Mesendoderm (in vitro differentiated cells): Measurements from ENCODE around the gene ABCA1.
A peak's percentile ranks its signal among the peaks of the same experiment; 100 is the strongest.
"Not testable (repeated sequence)": the region's sequence is repeated elsewhere in the genome, so short reads cannot be mapped to it uniquely, and the experiment has no call there.

ENCODE experiments used
- DNase-seq: peaks from one replicate; pipeline ENCODE4 v3.0.0; 2013
- H2AK5ac ChIP-seq: 2 replicates; pipeline ENCODE4 v1.6.1; 2013; ENCODE audit warnings: low read length, inconsistent platforms
- H2BK120ac ChIP-seq: 2 replicates; pipeline ENCODE4 v1.6.1; 2013; ENCODE audit warnings: low read depth, mild to moderate bottlenecking, low read length, moderate library complexity, mixed read lengths
- H2BK15ac ChIP-seq: replicated peaks from 2 replicates; pipeline ENCODE4 v1.6.1; 2013; ENCODE audit warnings: low read depth, mild to moderate bottlenecking, moderate library complexity
- H2BK5ac ChIP-seq: 2 replicates; pipeline ENCODE4 v1.6.1; 2013; ENCODE audit warnings: low read length, inconsistent platforms
- H3K18ac ChIP-seq: 2 replicates; pipeline ENCODE4 v1.6.1; 2013; ENCODE audit warnings: mild to moderate bottlenecking, low read length, mixed read lengths
- H3K23ac ChIP-seq: one replicate; pipeline ENCODE4 v1.6.1; 2013; ENCODE audit warnings: low read length
- H3K27ac ChIP-seq: 2 replicates; pipeline ENCODE4 v1.5.1; 2013; ENCODE audit warnings: low read depth, mild to moderate bottlenecking, inconsistent platforms, low read length, moderate library complexity
- H3K27me3 ChIP-seq: 2 replicates; pipeline ENCODE4 v1.6.1; 2013; ENCODE audit warnings: low read length, control low read depth, mild to moderate bottlenecking, inconsistent platforms; ENCODE audit not compliant: insufficient read depth, poor library complexity
- H3K36me3 ChIP-seq: 2 replicates; pipeline ENCODE4 v1.6.1; 2013; ENCODE audit warnings: low read length, inconsistent platforms; ENCODE audit not compliant: control insufficient read depth, insufficient read depth
- H3K4ac ChIP-seq: one replicate; pipeline ENCODE4 v1.6.1; 2013; ENCODE audit warnings: low read depth, mild to moderate bottlenecking, low read length, moderate library complexity
- H3K4me1 ChIP-seq: 2 replicates; pipeline ENCODE4 v1.6.1; 2013; ENCODE audit warnings: low read depth, low read length, inconsistent platforms; ENCODE audit not compliant: control insufficient read depth
- H3K4me2 ChIP-seq: 2 replicates; pipeline ENCODE4 v1.6.1; 2013; ENCODE audit warnings: low read length
- H3K4me3 ChIP-seq: 2 replicates; pipeline ENCODE4 v1.5.1; 2013; ENCODE audit warnings: mild to moderate bottlenecking, low read length
- H3K56ac ChIP-seq: one replicate; pipeline ENCODE4 v1.6.1; 2013; ENCODE audit warnings: low read length
- H3K79me1 ChIP-seq: 2 replicates; pipeline ENCODE4 v1.6.1; 2013; ENCODE audit warnings: low read length, inconsistent platforms
- H3K79me2 ChIP-seq: 2 replicates; pipeline ENCODE4 v1.6.1; 2013; ENCODE audit warnings: mild to moderate bottlenecking, low read length; ENCODE audit not compliant: control insufficient read depth, insufficient read depth
- H3K9ac ChIP-seq: 2 replicates; pipeline ENCODE4 v1.6.1; 2013; ENCODE audit warnings: low read length, inconsistent platforms
- H4K5ac ChIP-seq: one replicate; pipeline ENCODE4 v1.6.1; 2013; ENCODE audit warnings: low read length
- H4K8ac ChIP-seq: one replicate; pipeline ENCODE4 v1.6.1; 2013; ENCODE audit warnings: low read depth, mild to moderate bottlenecking, control low read depth, low read length, moderate library complexity
- WGBS: extraction: QIAGEN DNeasy Blood & Tissue Kit; methylation state at CpG from one replicate; pipeline ENCODE4 v1.1.7; 2013; ENCODE audit warnings: low lambda C conversion rate, missing lambda C conversion rate; ENCODE audit not compliant: insufficient coverage; ENCODE audit errors: extremely low coverage; 5-methylcytosine and 5-hydroxymethylcytosine counted together

ABCA1 gene

GRCh38 chr9:104944356-104944755 is 16.4 kb upstream of the ABCA1 start:
- no peak overlapping the region for H3K27ac ChIP-seq
- no peak overlapping the region for H3K4me2 ChIP-seq
- H4K5ac ChIP-seq = no peak overlapping the region
- no peak overlapping the region for H3K18ac ChIP-seq
- no peaks in the 10 kb centered on the region for H3K79me2 ChIP-seq
- no peak overlapping the region for H2BK15ac ChIP-seq
- peaks cover 3% of the 10 kb centered on the region for H3K4me1 ChIP-seq
- H3K56ac ChIP-seq = no peak overlapping the region
- H2BK5ac ChIP-seq = no peak overlapping the region
- DNase-seq = no peak
- no peak overlapping the region for H2AK5ac ChIP-seq
- H4K8ac ChIP-seq = no peak overlapping the region
- H2BK120ac ChIP-seq = no peak overlapping the region
- WGBS = no CpG with 5 or more reads among the region's 2 CpGs
- H3K9ac ChIP-seq = no peak overlapping the region
- H3K4ac ChIP-seq = no peak overlapping the region
- H3K79me1 ChIP-seq = no peaks in the 10 kb centered on the region
- H3K4me3 ChIP-seq = no peak overlapping the region
- no peaks in the 10 kb centered on the region for H3K27me3 ChIP-seq
- no peak overlapping the region for H3K23ac ChIP-seq
- no peaks in the 10 kb centered on the region for H3K36me3 ChIP-seq

GRCh38 chr9:104941597-104941996 is 13.6 kb upstream of the ABCA1 start:
- Histone ChIP-seq H3K4ac (no peak overlapping the region), H3K79me2 (no peaks in the 10 kb centered on the region), H2BK5ac (no peak overlapping the region), H4K8ac (no peak overlapping the region), H3K79me1 (no peaks in the 10 kb centered on the region), H3K4me2 (no peak overlapping the region), H3K56ac (no peak overlapping the region), H2AK5ac (no peak overlapping the region), H3K18ac (peak overlapping the region; percentile 39), H3K27me3 (no peaks in the 10 kb centered on the region), H2BK15ac (no peak overlapping the region), H3K4me3 (no peak overlapping the region), H3K9ac (no peak overlapping the region), H3K27ac (no peak overlapping the region), H3K4me1 (peaks cover 3% of the 10 kb centered on the region), H4K5ac (no peak overlapping the region), H3K23ac (no peak overlapping the region), H3K36me3 (no peaks in the 10 kb centered on the region), H2BK120ac (no peak overlapping the region)
- no CpG with 5 or more reads among the region's 1 CpG for WGBS
- no peak for DNase-seq

DNA sequence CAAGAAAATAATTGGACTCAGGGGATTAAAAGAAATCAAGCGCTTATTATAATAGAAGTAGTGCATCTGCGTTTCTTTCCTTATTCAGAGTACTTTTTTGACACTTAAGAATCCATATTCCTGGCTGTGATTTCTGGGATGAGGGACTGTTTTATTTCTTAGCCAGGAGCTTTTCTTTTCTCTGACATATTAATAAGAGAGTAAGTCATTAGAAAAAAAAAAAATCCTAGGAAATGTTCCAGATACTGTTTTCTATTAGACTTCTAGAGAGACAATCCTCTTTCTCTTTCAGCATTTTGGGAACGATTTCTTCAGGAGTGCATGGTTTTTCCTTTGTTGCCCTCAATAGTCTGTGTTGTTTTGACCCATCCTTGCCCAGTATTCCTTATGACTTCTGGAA is 8.3 kb upstream of the ABCA1 start:
- Histone ChIP-seq H2AK5ac (no peak overlapping the region), H3K79me2 (no peaks in the 10 kb centered on the region), H3K27me3 (no peaks in the 10 kb centered on the region), H3K4me1 (peaks cover 5% of the 10 kb centered on the region), H3K79me1 (no peaks in the 10 kb centered on the region), H4K5ac (no peak overlapping the region), H3K4me2 (no peak overlapping the region), H3K56ac (no peak overlapping the region), H3K23ac (no peak overlapping the region), H4K8ac (no peak overlapping the region), H3K36me3 (no peaks in the 10 kb centered on the region), H2BK120ac (no peak overlapping the region), H2BK5ac (no peak overlapping the region), H3K9ac (no peak overlapping the region), H3K27ac (no peak overlapping the region), H3K4ac (no peak overlapping the region), H3K4me3 (no peak overlapping the region), H2BK15ac (no peak overlapping the region), H3K18ac (no peak overlapping the region)
- no peak for DNase-seq
- WGBS = no CpG with 5 or more reads among the region's 3 CpGs

GRCh38 chr9:104935501-104935810 is 7.5 kb upstream of the ABCA1 start:
- H3K4ac ChIP-seq, H3K4me2 ChIP-seq, H3K23ac ChIP-seq, H3K56ac ChIP-seq, H3K27ac ChIP-seq, H4K5ac ChIP-seq, H3K4me3 ChIP-seq, H3K27me3 ChIP-seq, H2AK5ac ChIP-seq, H2BK5ac ChIP-seq, DNase-seq, H3K9ac ChIP-seq, H2BK15ac ChIP-seq, H3K36me3 ChIP-seq, H4K8ac ChIP-seq, H3K4me1 ChIP-seq, H3K79me1 ChIP-seq, H3K18ac ChIP-seq, H3K79me2 ChIP-seq: not testable (repeated sequence)
- WGBS = no CpG with 5 or more reads among the region's 7 CpGs
- peak overlapping the region; percentile 61 for H2BK120ac ChIP-seq

GRCh38 chr9:104934691-104935500 is 6.9 kb upstream of the ABCA1 start:
- WGBS = no CpG with 5 or more reads among the region's 2 CpGs
- Histone ChIP-seq H4K8ac (no peak overlapping the region), H3K79me1 (no peaks in the 10 kb centered on the region), H3K36me3 (no peaks in the 10 kb centered on the region), H3K23ac (no peak overlapping the region), H2BK120ac (peak overlapping the region; percentile 61), H2BK5ac (no peak overlapping the region), H4K5ac (no peak overlapping the region), H3K27ac (no peak overlapping the region), H3K4me1 (peaks cover 2% of the 10 kb centered on the region), H3K9ac (no peak overlapping the region), H3K18ac (no peak overlapping the region), H3K4me2 (no peak overlapping the region), H3K4me3 (no peak overlapping the region), H3K79me2 (no peaks in the 10 kb centered on the region), H3K56ac (no peak overlapping the region), H3K4ac (peak overlapping the region; percentile 16), H2BK15ac (no peak overlapping the region), H2AK5ac (no peak overlapping the region), H3K27me3 (no peaks in the 10 kb centered on the region)
- DNase-seq = no peak

- not testable (repeated sequence) for H3K36me3 ChIP-seq, H3K56ac ChIP-seq, H3K79me2 ChIP-seq, H2BK15ac ChIP-seq, H3K27me3 ChIP-seq, H3K4me1 ChIP-seq, H2AK5ac ChIP-seq, H3K18ac ChIP-seq, H3K79me1 ChIP-seq, DNase-seq, H3K4ac ChIP-seq, H4K5ac ChIP-seq, H3K4me2 ChIP-seq, H3K4me3 ChIP-seq, H3K27ac ChIP-seq, H2BK5ac ChIP-seq, H3K9ac ChIP-seq, H4K8ac ChIP-seq, H2BK120ac ChIP-seq, H3K23ac ChIP-seq
- no CpG with 5 or more reads among the region's 2 CpGs for WGBS
Measured at GRCh38 chr9:104933091-104933490, 5.1 kb upstream of the ABCA1 start.
